ENCODE data around the gene POLR1B.
"Not testable (repeated sequence)": the region's sequence is repeated elsewhere in the genome, so short reads cannot be mapped to it uniquely, and the experiment has no call there.

Gene POLR1B

GRCh38 chr2:112542984-112543661, 858 bp downstream of the POLR1B start:
- in situ Hi-C loops (cut with HindIII; ENCODE audit: low sequenced_read_pairs) = no loop called here
- TF ChIP-seq CTCF (IDR thresholded peaks at IDR 0.05; ENCODE audit: low read depth, low read length) = no peak
- peak overlapping the region; percentile 96 for H3K4me3 ChIP-seq (ENCODE audit: low read depth, low read length)
- DNase-seq (ENCODE audit: low read depth, low spot score) = peak; percentile 3

GRCh38 chr2:112547333-112547732, 5.1 kb downstream of the POLR1B start:
- peak; percentile 9 for DNase-seq (ENCODE audit: low read depth, low spot score)
- in situ Hi-C loops (cut with HindIII; ENCODE audit: low sequenced_read_pairs) = no loop called here
- H3K4me3 ChIP-seq (ENCODE audit: low read depth, low read length) = no peak overlapping the region
- TF ChIP-seq CTCF (IDR thresholded peaks at IDR 0.05; ENCODE audit: low read depth, low read length) = no peak

GRCh38 chr2:112548980-112549379, 6.7 kb downstream of the POLR1B start:
- H3K4me3 ChIP-seq (ENCODE audit: low read depth, low read length) = no peak overlapping the region
- TF ChIP-seq CTCF (IDR thresholded peaks at IDR 0.05; ENCODE audit: low read depth, low read length) = no peak
- in situ Hi-C loops (cut with HindIII; ENCODE audit: low sequenced_read_pairs) = no loop called here
- no peak for DNase-seq (ENCODE audit: low read depth, low spot score)

- no peak for TF ChIP-seq CTCF (IDR thresholded peaks at IDR 0.05; ENCODE audit: low read depth, low read length)
- in situ Hi-C loops (cut with HindIII; ENCODE audit: low sequenced_read_pairs) = no loop called here
- no peak for DNase-seq (ENCODE audit: low read depth, low spot score)
Measured at GRCh38 chr2:112566104-112566503, 23.8 kb downstream of the POLR1B start.

GRCh38 chr2:112566508-112566907, 24.2 kb downstream of the POLR1B start:
- in situ Hi-C loops (cut with HindIII; ENCODE audit: low sequenced_read_pairs); H3K4me3 ChIP-seq (ENCODE audit: low read depth, low read length); DNase-seq (ENCODE audit: low read depth, low spot score): not testable (repeated sequence)

More at GRCh38 chr2:112566104-112566503, 23.8 kb downstream of the POLR1B start:
- no peak overlapping the region for H3K4me3 ChIP-seq (ENCODE audit: low read depth, low read length)

- in situ Hi-C loops (cut with HindIII; ENCODE audit: low sequenced_read_pairs) = no loop called here
- H3K4me3 ChIP-seq (ENCODE audit: low read depth, low read length) = no peak overlapping the region
- no peak for TF ChIP-seq CTCF (IDR thresholded peaks at IDR 0.05; ENCODE audit: low read depth, low read length)
- no peak for DNase-seq (ENCODE audit: low read depth, low spot score)
Measured at GRCh38 chr2:112572005-112572404, 29.7 kb downstream of the POLR1B start.

GRCh38 chr2:112577756-112578155, 35.5 kb downstream of the POLR1B start:
- in situ Hi-C loops (cut with HindIII; ENCODE audit: low sequenced_read_pairs) = no loop called here
- TF ChIP-seq CTCF (IDR thresholded peaks at IDR 0.05; ENCODE audit: low read depth, low read length) = no peak
- peak; percentile 22 for DNase-seq (ENCODE audit: low read depth, low spot score)
- H3K4me3 ChIP-seq (ENCODE audit: low read depth, low read length) = no peak overlapping the region

Data from astrocyte of the spinal cord (primary cell).